ENCODE data around the gene HEPACAM2. TPM values are rescaled to one million over a fixed set of nuclear protein-coding genes. Genes with fewer than 3 reads are reported as not detected.

Gene HEPACAM2
- polyA plus RNA-seq, 1 of the 3 experiments (the other 2 are of a cell fraction), result not detected

GRCh38 chr7:93196336-93196735 lies 29.9 kb downstream of the HEPACAM2 start:
- WGBS (ENCODE audit: low lambda C conversion rate), result 36% methylated on average over 2 of the region's 2 CpGs
- H3K9me2 ChIP-seq, result no peaks in the 10 kb centered on the region
- H3K9me3 ChIP-seq, result no peaks in the 10 kb centered on the region
- DNase-seq, result no peak
- H3F3A ChIP-seq (replicated peaks; ENCODE audit: insufficient read depth), result no peaks in the 10 kb centered on the region
- no peaks in the 10 kb centered on the region for H3K36me3 ChIP-seq (replicated peaks in 1 of 2; ENCODE audit: control insufficient read depth in 1 of 2, insufficient read depth in 2 of 2, low read length in 1 of 2)
- CTCF ChIA-PET, result interaction anchor here (0.7 to 1.4 kb wide), 2 partner anchors 11 to 32 kb away, joined by 3 read pairs; no protein-coding TSS in a partner anchor
- POLR2A ChIA-PET, result no interaction called here
- H3K9ac ChIP-seq, result no peak overlapping the region
- H2AFZ ChIP-seq (ENCODE audit: low read depth), result no peak overlapping the region
- no peaks in the 10 kb centered on the region for H3K79me2 ChIP-seq (ENCODE audit: insufficient read depth)
- H3K4me1 ChIP-seq (ENCODE audit: control insufficient read depth in 1 of 2, insufficient read depth in 2 of 2, low read depth in 1 of 2, low read length in 1 of 2), result no peaks in the 10 kb centered on the region; a peak in 1 of 4 replicates
- TF ChIP-seq ELF1 (IDR thresholded peaks at IDR 0.05) (no peak), CTCF (IDR thresholded peaks at IDR 0.05) (no peak), REST (IDR thresholded peaks at IDR 0.05; ENCODE audit: low read depth, low read length) (no peak), FOXM1 (IDR thresholded peaks at IDR 0.05; ENCODE audit: low read depth) (no peak), FOSL2 (IDR thresholded peaks at IDR 0.05; ENCODE audit: borderline replicate concordance, low read depth) (no peak), MEF2A (IDR thresholded peaks at IDR 0.05; ENCODE audit: borderline replicate concordance, low read depth) (no peak), GATA2 (CRISPR knock-in tag; IDR thresholded peaks at IDR 0.05) (no peak), YY1 (IDR thresholded peaks at IDR 0.05; ENCODE audit: low read depth) (no peak), SIN3A (IDR thresholded peaks at IDR 0.05; ENCODE audit: borderline replicate concordance, low read depth, low read length) (no peak), USF2 (IDR thresholded peaks at IDR 0.05; ENCODE audit: borderline replicate concordance, low read depth, low read length) (no peak), CHD2 (IDR thresholded peaks at IDR 0.05; ENCODE audit: low read length, partially characterized antibody) (no peak)
- no peak overlapping the region for H3K4me3 ChIP-seq (ENCODE audit: low read depth in 2 of 2, low read length in 1 of 2)
- no peaks in the 10 kb centered on the region for H4K20me1 ChIP-seq (ENCODE audit: insufficient read depth)
- no peak overlapping the region for H3K4me2 ChIP-seq
- no peak overlapping the region for H3K27ac ChIP-seq (ENCODE audit: low read depth in 2 of 2, low read length in 1 of 2)
- peaks cover 16% of the 10 kb centered on the region; the same call in 1 of the 2 replicates for H3K27me3 ChIP-seq (ENCODE audit: insufficient read depth)

Data from SK-N-SH (cell line).